T-helper 1 cell treated with Interleukin-12 subunit alpha and Interleukin-12 subunit beta and Interleukin-4 antibody, amounts not matched to agents 30 ng/mL and 1 ng/mL, for 36 hours (primary cell): ENCODE data around the gene GPN3. TPM values are rescaled to one million over a fixed set of nuclear protein-coding genes. Genes with fewer than 3 reads are reported as not detected.
"Not testable (repeated sequence)": the region's sequence is repeated elsewhere in the genome, so short reads cannot be mapped to it uniquely, and the experiment has no call there.

Experiments
- intact Hi-C: fragments of 100-400 bp; cut with micrococcal nuclease; formaldehyde crosslinking; loops from one replicate; pipeline ENCODE4 v1.15.1; 2024
- total RNA-seq: library from RNA; stranded (reverse); gene quantifications from 2 replicates; pipeline ENCODE4 v1.2.3, GENCODE V29; 2022

Gene GPN3
- total RNA-seq, 1 donor from 2014 or later = 20.7 TPM

GRCh38 chr12:110449799-110450497 is 18.1 kb downstream of the GPN3 start, which contains the start of gene ARPC3:
TSS of gene ARPC3 (minus strand) at chr12:110450337. CDS start at chr12:110450260, 77 bp downstream.
- intact Hi-C loops = loop anchor here (1.0 to 2.0 kb wide), 13 partner anchors 18 to 456 kb away; partner anchors contain the start of genes ANAPC7, ATP2A2, FAM216A and GPN3

- intact Hi-C loops = no loop called here
These were observed 23.6 kb downstream of the GPN3 start for GRCh38 chr12:110444455-110444854.

DNA sequence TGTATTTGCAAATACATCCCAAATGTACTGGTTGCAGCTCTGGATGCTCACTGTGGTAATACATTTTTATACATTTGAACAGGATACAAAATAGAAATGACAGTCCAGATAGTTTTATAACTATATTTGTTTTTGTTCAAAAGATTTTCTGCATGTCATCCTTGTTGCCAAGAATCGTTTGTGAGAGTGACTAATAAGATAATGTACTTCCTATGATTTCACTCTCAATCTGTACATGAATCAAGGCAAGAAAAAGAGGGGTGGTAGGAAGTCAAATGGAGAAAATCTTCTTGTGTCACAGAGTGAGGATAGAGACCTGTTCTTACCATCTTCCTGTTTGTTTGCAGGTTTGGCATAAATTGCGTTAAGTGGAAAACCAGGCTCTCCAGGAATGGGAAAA is 31.8 kb downstream of the GPN3 start:
- intact Hi-C loops = no loop called here

GRCh38 chr12:110431957-110432587 is 36.0 kb downstream of the GPN3 start:
- intact Hi-C loops = loop anchor here (1.0 to 5.0 kb wide), 14 partner anchors 18 to 860 kb away; partner anchors contain the start of genes ANAPC7, ARPC3, ATP2A2 and C12orf76

DNA sequence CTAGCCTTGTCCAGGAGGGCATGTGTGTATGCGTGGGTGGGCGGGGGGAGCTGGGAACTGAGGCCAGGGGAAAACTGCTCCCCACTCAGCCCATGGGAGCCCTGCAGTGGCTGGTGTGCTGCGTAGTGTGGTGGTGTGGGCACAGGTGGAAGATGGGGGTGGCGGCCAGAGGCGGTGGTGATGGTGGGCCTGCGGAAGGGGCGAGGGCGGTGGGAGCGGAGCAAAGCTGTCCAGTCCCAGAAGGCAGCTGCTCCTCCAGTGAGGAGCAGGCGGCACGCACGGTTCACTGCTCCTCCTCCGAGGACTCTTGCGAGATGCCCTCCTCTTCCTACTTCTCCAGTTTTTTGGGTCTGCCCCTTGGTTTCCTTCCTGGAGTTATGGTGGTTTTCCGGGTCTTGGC is 38.4 kb downstream of the GPN3 start:
- intact Hi-C loops = loop anchor here (5.0 kb wide), 2 partner anchors 42 to 857 kb away; partner anchors contain the start of genes MMAB and MVK

GRCh38 chr12:110426406-110426805 is 41.7 kb downstream of the GPN3 start:
- intact Hi-C loops = no loop called here

DNA sequence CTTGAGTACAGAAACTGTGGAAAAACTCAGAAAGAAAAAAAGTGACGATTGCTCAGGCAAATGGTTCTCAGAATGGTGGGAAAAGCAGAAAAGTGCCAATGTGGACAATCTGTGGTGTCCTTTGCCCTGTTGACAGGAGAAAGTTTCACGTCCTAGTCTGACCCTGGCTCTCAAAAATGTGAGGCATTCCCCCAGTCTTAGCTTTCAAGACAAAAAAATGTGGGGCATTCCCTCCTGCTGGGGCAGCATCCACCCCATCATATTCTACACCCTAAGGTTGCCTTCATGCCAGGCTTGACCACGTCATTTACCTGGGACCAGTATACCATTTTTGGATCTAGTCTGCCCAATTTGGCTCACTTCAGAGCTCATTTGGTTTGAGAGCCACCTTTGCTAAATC is 43.8 kb downstream of the GPN3 start:
- intact Hi-C loops = no loop called here

DNA sequence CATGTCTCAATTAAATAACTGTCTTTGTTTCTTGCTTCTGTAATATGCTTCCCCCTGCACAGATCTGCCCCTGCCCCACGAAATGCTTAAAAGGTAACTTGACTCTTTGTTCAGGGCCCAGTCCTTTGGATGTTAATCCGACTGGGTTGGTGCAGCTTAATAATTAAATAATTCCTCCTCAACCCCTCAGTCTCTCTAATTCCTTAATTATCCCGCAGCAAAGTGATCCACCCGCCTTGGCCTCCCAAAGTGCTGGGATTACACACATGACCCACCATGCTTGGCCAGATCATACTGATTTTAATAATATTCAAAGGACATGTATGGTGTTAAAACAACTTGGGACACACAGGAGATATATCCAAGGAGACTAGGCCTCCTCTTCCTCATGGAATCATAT is 46.4 kb downstream of the GPN3 start:
- intact Hi-C loops = no loop called here

DNA sequence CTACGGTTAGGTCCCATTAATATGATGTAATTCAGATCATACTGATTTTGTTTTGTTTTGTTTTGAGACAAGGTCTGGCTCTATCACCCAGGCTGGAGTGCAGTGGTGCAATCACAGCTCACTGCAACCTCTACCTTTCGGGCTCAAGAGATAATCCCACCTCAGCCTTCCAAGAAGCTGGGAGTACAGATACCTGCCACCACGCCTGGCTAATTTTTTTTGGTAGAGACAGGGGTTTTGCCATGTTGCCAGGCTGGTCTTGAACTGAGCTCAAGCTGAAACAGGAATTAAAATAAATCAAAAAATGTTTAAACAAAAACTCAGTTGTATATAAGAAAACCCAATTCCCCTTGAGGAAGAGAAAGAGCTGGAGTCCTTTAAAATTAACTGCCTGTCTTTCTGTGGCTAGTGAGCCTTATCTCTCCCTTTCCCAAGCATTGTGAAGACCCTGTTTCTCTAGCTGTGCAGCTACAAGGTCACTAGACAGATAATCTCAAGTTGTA is 46.8 kb downstream of the GPN3 start:
- intact Hi-C loops = no loop called here

DNA sequence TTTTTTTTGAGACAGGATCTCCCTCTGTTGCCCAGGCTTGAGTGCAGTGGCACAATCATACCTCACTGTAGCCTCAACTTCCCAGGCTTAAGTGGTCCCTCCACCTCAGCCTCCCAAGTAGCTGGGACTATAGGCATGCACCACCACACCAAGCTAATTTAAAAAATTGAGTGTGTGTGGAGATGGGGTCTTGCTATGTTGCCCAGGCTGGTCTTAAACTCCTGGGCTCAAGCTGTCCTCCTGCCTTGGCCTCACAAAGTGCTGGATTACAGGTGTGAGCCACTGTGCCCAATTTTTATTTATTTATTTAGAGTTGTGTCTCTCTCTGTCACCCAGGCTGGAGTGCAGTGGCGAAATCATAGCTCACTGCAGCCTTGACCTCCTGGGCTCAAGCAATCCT is 47.4 kb downstream of the GPN3 start:
- intact Hi-C loops = not testable (repeated sequence)

- intact Hi-C loops = not testable (repeated sequence)
These were observed 50.9 kb downstream of the GPN3 start for GRCh38 chr12:110417113-110417512.

GRCh38 chr12:110410086-110410485 is 58.0 kb downstream of the GPN3 start:
- intact Hi-C loops = not testable (repeated sequence)

DNA sequence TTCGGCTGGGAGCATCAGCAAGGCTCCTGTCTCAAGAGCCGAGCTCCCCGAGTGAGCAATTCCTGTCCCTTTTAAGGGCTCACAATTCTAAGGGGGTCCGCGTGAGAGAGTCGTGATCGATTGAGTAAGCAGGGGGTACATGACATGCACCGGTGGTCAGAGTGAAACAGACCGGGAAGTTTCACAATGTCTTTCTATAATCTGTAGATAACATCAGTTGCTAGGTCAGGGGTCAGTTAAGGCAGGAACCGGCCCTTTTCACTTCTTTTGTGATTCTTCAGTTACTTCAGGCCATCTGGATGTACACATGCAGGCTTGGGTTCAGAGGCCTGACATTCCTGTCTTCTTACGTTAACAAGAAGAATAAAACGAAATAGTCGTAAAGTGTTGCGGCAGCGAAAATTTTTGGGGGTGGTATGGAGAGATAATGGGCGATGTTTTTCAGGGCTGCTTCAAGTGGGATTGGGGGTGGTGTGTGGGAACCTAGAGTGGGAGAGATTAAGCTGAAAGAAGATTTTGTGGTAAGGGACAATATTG is 62.9 kb downstream of the GPN3 start:
- intact Hi-C loops = not testable (repeated sequence)

GRCh38 chr12:110403976-110404682 is 63.9 kb downstream of the GPN3 start:
- intact Hi-C loops = loop anchor here (1.0 to 5.0 kb wide), 15 partner anchors 27 to 1608 kb away; partner anchors contain the start of genes ANKRD13A, ARPC3, ATP2A2 and C12orf76

- intact Hi-C loops = loop anchor here (1.0 to 5.0 kb wide), 12 partner anchors 28 to 1609 kb away; partner anchors contain the start of genes ANKRD13A, ARPC3, ATP2A2 and ERP29
These were observed 64.7 kb downstream of the GPN3 start, which contains the start of gene ANAPC7 for GRCh38 chr12:110403146-110403975. TSS of gene ANAPC7 (minus strand) at chr12:110403708. CDS start at chr12:110403627, 81 bp downstream.

Other genes starting within 250 kb of the GPN3 start
- gene ATP2A2, start 187.0 kb downstream of the GPN3 start, total RNA-seq = 186 and 189 TPM in 2 replicates
- gene ANAPC7, start 64.5 kb downstream of the GPN3 start, total RNA-seq = 60.7 and 64.7 TPM in 2 replicates
- 395 and 403 TPM in 2 replicates for gene ARPC3, start 17.9 kb downstream of the GPN3 start, total RNA-seq
- 12.3 and 13.6 TPM in 2 replicates for gene FAM216A, start 588 bp upstream of the GPN3 start, total RNA-seq
- gene VPS29, start 33.9 kb upstream of the GPN3 start, total RNA-seq = 135 and 138 TPM in 2 replicates
- 0.90 and 1.3 TPM in 2 replicates for gene RAD9B, start 34.1 kb upstream of the GPN3 start, total RNA-seq
- 39.1 and 39.8 TPM in 2 replicates for gene PPTC7, start 115.1 kb upstream of the GPN3 start, total RNA-seq
- gene TCTN1, start 145.9 kb upstream of the GPN3 start, total RNA-seq = 3.2 and 4.2 TPM in 2 replicates
- 8.9 and 10.6 TPM in 2 replicates for gene HVCN1, start 220.9 kb upstream of the GPN3 start, total RNA-seq